ENCODE measurements around the gene DSCAML1.

Gene DSCAML1

DNA sequence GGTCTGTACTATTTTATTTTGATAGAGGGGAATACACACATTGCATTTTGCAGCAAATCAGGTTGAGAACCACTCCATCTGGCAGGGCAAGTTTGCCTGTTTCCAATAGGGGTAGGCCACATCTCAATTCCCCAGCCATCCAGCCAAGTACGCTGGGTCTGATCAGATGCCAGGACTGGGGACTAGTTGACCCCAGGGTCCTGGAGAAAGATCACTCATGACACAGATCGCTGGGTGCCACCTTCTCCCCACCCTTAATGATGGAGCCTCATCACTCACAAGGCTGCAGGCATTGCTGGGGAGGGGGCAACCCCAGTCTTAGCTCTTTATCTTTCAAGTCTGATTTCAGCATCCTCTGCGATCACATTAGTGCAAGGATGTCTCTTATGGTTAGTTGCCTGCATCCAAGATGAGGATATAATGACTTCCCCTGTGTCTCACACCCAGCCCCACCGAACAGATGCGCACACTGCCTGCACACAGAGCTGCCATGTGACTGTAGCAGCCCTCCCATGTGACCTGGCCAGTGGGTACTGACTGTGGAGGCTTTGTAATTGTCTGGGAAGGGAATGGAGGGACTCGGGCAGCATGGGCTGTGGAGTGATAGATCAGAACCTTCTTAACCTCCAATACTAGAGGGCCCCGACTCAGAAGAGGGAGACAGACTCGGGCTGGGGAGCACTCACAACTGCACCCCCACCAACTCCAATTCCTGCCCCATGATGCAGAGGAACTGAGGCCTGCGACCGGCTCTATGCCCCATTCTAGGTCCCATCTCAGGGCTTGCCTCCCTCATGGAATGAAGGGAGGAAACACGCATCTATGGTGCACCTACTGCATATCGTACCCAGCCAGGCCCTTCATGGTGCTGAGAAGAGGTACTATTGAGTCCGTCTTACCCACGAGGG is 155.8 kb downstream of the DSCAML1 start:
- Histone ChIP-seq H4K20me1 (peaks cover 0 to 5% (median 0%) of the 10 kb centered on the region in 11 experiments; a peak in 2 of 22 replicates), H3K36me3 (no peaks in the 10 kb centered on the region), H3K27me3 (no peaks in the 10 kb centered on the region), H3K27ac (no peak overlapping the region), H3K4me1 (no peaks in the 10 kb centered on the region), H3K9me3 (replicated peaks in 1 of 11) (no peaks in the 10 kb centered on the region), H3K4me2 (no peak overlapping the region), H3K4me3 (no peak overlapping the region), H3K9ac (no peak overlapping the region)
- TF ChIP-seq Cebpa-rat (IDR thresholded peaks at IDR 0.05) = no peak

DNA sequence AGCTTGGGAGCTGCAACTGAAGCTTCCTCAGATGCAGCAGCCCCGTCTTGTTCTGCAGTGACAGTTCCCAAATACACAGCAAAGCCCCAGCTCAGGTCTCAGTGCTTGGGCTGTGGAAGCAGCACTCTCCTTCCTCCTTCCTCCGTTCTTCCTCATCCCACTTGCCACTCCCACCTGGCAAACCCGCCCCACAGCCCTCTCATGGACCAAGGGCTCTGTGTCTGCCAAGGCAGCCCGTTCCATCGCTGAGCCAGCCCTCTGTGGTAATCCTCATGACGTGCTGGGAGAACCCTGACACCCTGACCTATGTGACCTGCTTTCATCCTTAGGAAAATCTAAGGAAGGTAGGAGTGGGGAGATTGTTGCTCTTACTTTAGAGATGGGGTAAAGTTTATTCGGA is 157.0 kb downstream of the DSCAML1 start:
- no peaks in the 10 kb centered on the region for H3K4me1 ChIP-seq
- no peak overlapping the region for H3K4me3 ChIP-seq
- no peaks in the 10 kb centered on the region for H3K36me3 ChIP-seq
- H3K4me2 ChIP-seq = no peak overlapping the region
- H4K20me1 ChIP-seq = peaks cover 0 to 5% (median 0%) of the 10 kb centered on the region in 11 experiments; a peak in 2 of 22 replicates
- H3K27me3 ChIP-seq = no peaks in the 10 kb centered on the region
- no peak for TF ChIP-seq Cebpa-rat (IDR thresholded peaks at IDR 0.05)
- H3K9ac ChIP-seq = no peak overlapping the region
- no peaks in the 10 kb centered on the region for H3K9me3 ChIP-seq (replicated peaks in 1 of 11)
- no peak overlapping the region for H3K27ac ChIP-seq

DNA sequence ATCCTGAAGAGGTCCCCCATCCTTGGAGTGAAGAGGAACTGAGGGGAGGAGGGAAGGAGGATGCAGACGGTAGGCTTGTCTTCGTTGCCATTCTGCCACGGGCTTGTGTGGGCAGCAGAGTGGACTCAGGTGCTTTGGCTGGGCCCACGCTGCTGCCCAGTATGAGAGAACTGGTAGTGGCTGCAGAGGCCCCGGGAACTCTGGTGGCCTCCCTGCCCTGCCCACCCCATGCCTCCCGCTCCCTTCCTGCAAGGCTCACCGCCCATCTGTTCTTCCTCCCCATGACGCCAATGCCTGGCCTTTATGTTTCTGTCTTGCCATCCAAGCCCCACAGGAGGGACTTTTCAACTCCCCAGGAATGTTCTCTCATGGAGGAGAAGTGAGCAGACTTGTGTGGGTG is 157.4 kb downstream of the DSCAML1 start:
- Histone ChIP-seq H3K9ac (no peak overlapping the region), H3K4me2 (no peak overlapping the region), H3K4me1 (no peaks in the 10 kb centered on the region), H3K27ac (no peak overlapping the region), H4K20me1 (peaks cover 0 to 5% (median 0%) of the 10 kb centered on the region in 11 experiments; a peak in 2 of 22 replicates), H3K36me3 (no peaks in the 10 kb centered on the region), H3K27me3 (no peaks in the 10 kb centered on the region), H3K9me3 (replicated peaks in 1 of 11) (no peaks in the 10 kb centered on the region), H3K4me3 (no peak overlapping the region)
- no peak for TF ChIP-seq Cebpa-rat (IDR thresholded peaks at IDR 0.05)

DNA sequence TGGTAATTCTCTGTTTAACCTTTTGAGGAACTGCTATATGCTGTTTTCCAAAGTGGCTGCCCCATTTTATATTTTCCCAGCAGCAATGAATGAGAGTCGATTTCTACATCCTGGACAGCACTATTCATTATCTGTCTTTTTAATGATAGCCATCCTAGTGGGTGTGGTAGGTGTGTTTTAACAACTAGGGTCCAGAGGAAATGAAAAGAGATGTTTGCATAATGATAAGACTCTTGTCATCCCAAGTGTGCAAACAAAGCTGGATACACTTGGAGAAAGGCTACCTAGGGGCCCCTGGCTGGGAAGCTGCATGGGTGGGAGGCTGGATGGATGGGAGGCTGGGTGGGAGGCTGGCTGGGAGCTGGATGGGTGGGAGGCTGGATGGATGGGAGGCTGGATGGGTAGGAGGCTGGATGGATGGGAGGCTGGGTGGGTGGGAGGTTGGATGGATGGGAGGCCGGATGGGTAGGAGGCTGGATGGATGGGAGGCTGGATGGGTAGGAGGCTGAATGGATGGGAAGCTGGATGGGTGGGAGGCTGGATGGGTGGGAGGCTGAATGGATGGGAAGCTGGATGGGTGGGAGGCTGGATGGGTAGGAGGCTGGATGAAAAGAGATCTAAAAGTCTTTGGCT is 158.0 kb downstream of the DSCAML1 start:
- no peak overlapping the region for H3K4me2 ChIP-seq
- H4K20me1 ChIP-seq = peaks cover 0 to 5% (median 0%) of the 10 kb centered on the region in 11 experiments; a peak in 3 of 22 replicates
- no peaks in the 10 kb centered on the region for H3K9me3 ChIP-seq (replicated peaks in 1 of 11)
- H3K27ac ChIP-seq = no peak overlapping the region
- no peaks in the 10 kb centered on the region for H3K27me3 ChIP-seq
- H3K4me1 ChIP-seq = no peaks in the 10 kb centered on the region
- TF ChIP-seq Cebpa-rat (IDR thresholded peaks at IDR 0.05) = no peak
- H3K4me3 ChIP-seq = no peak overlapping the region
- no peak overlapping the region for H3K9ac ChIP-seq
- no peaks in the 10 kb centered on the region for H3K36me3 ChIP-seq

DNA sequence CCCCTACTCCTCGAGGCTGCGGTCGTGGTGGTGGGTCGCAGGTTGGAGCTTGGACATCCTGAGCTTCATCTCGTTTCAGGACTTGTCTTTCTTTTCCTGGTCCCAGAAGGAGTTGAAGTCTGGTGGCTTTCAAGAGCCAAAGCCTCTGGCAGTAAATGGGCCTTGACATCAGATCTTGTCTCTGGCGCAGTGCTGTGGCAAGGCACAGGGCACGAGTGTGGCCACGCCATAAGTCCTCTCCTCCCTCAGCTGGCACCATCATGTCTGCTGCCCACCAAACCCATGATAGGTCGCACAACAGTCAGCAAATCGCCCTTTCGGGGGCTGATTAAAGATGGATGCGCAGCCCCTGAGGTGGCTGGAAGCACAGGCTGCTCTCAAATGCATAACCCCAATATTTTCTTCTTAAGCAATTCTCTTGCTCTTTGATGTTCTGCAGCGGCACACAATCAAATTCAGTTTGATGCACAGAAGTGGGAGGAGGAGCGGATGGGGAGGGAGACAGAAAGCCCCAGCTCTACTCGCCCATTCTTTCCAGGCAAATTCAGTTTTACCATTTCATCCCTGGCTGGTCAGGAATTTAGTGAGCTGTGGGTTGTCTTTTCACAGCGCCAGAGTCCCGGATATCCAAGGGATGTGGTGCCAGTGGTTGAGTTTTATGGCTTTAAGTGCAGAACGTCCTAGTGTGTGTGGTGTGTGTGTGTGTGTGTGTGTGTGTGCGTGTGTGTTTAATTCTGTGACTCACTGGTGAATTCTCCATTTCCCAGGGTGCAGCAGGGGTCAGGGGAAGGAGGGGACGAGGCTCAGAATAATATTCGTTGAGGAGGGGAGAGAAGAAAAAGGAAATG is 162.0 kb downstream of the DSCAML1 start:
- no peak for TF ChIP-seq Cebpa-rat (IDR thresholded peaks at IDR 0.05)
- H3K27me3 ChIP-seq = no peaks in the 10 kb centered on the region

DNA sequence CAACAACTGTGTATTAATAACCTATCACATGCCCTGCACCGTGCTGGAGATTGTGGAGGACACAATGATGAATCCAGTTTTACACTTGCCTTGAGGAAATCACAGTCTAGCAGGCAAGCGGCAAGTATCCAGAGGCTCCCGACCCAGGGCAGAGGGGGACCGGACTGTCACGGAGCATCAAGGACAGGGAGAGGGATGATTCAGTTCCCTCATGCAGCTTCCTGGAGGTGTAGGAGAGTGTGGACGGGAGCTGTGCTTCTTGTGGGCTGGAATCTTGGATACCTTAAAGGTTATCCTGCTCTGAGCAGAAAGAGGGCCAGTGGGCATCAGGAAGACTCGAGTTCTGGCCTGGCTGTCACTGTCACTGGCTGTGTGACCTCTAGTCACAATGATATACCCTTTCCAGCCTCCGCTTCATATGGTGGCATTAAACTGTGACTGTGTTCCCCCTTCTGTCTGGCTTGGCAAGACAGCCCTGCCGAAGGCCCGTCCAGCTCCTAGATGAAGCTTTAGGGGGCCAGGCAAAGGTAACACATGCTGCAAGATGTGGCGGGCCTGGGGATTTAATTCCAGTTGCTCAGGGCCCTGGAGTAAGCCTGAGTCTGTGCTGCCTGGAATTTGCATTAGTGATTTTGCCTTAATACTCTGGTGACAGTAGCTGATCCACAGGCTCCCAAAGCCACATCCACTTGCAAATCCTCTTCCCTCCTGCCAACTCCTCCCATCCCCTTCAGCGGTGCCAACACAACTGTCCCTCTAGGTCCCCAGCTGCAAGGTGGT is 162.8 kb downstream of the DSCAML1 start:
- Histone ChIP-seq H3K36me3 (no peaks in the 10 kb centered on the region), H3K4me3 (no peak overlapping the region), H3K4me2 (no peak overlapping the region), H3K27ac (no peak overlapping the region), H3K9ac (no peak overlapping the region), H3K9me3 (replicated peaks in 1 of 11) (no peaks in the 10 kb centered on the region), H4K20me1 (no peaks in the 10 kb centered on the region; a peak in 2 of 22 replicates), H3K4me1 (no peaks in the 10 kb centered on the region), H3K27me3 (no peaks in the 10 kb centered on the region)
- TF ChIP-seq Cebpa-rat (IDR thresholded peaks at IDR 0.05) = no peak

More for the DNA sequence above, 162.0 kb downstream of the DSCAML1 start:
- H3K4me1 ChIP-seq = no peaks in the 10 kb centered on the region
- H3K36me3 ChIP-seq = no peaks in the 10 kb centered on the region
- no peaks in the 10 kb centered on the region; a peak in 2 of 22 replicates for H4K20me1 ChIP-seq
- H3K4me3 ChIP-seq = no peak overlapping the region
- no peak overlapping the region for H3K4me2 ChIP-seq
- no peak overlapping the region for H3K27ac ChIP-seq
- H3K9ac ChIP-seq = no peak overlapping the region
- H3K9me3 ChIP-seq (replicated peaks in 1 of 11) = no peaks in the 10 kb centered on the region

DNA sequence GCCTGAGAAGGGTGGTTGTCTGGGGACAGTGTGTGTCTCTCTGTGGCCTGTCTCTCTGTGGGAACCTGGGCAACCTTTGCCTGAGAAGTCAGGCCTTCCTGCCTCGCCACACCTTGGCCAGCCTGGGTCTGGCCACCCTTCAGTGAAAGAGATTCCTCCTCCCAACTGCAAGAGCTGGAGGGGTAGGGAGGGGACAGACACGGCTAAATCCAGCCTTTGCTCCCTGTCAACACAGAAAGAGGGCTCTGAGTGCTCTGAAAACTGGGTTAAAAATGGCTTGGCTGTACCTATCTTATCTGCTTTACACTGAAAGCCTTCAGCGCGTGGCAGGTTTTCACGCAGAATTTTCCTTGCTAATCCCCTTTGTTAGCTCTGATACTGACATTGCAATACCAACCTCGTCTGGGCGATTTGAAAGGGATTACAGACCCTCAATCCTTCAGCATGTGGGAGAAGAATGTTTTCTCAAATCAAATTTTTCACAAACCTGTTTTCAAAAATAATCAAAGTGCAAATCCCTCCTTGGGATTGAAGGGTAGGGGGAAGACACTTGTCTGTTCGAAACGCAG is 163.7 kb downstream of the DSCAML1 start:
- H3K4me1 ChIP-seq = no peaks in the 10 kb centered on the region

DNA sequence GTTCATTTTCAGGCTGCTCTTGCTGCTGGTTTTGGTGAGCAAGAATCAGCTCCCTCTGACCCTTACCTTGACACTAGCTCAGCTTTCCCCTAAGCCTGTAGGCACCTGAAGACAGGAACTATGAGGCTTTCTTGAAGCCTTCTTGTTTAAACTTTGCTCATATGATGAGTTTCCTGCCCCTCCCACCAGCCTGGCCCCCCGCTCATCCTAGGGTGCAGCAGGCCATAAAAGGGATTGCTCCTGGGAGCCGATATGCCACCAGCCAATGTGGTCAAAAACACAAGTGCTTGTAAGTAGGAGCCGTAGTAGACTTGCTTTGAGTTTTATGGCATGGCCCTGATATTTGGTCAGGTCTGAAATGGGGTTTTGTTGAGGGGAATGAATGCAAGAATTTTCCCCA is 164.7 kb downstream of the DSCAML1 start:
- Histone ChIP-seq H3K27me3 (no peaks in the 10 kb centered on the region), H3K9me3 (replicated peaks in 1 of 11) (no peaks in the 10 kb centered on the region), H3K4me3 (no peak overlapping the region), H3K4me2 (no peak overlapping the region), H3K27ac (no peak overlapping the region), H3K4me1 (no peaks in the 10 kb centered on the region), H3K36me3 (no peaks in the 10 kb centered on the region), H4K20me1 (no peaks in the 10 kb centered on the region; a peak in 2 of 22 replicates), H3K9ac (no peak overlapping the region)
- no peak for TF ChIP-seq Cebpa-rat (IDR thresholded peaks at IDR 0.05)

More for the DNA sequence above, 163.7 kb downstream of the DSCAML1 start:
- H4K20me1 ChIP-seq = no peaks in the 10 kb centered on the region; a peak in 2 of 22 replicates
- no peaks in the 10 kb centered on the region for H3K27me3 ChIP-seq
- no peak for TF ChIP-seq Cebpa-rat (IDR thresholded peaks at IDR 0.05)
- H3K36me3 ChIP-seq = no peaks in the 10 kb centered on the region
- H3K4me2 ChIP-seq = no peak overlapping the region
- H3K9ac ChIP-seq = no peak overlapping the region
- H3K27ac ChIP-seq = no peak overlapping the region
- H3K4me3 ChIP-seq = no peak overlapping the region
- no peaks in the 10 kb centered on the region for H3K9me3 ChIP-seq (replicated peaks in 1 of 11)
